Endometrium (tissue), 2 donors: ENCODE measurements around the gene PAMR1.

ENCODE experiments used
- FAIRE-seq: peaks from 2 replicates; lab custom pipeline; 2012; peaks lifted over from hg19 to GRCh38; lab: Jason Lieb, UNC
- donor health status: control.
- donor health status: control.

PAMR1 gene

GRCh38 chr11:35436581-35437250 is 88.7 kb downstream of the PAMR1 start:
- no peak for FAIRE-seq

- FAIRE-seq, result no peak
Measured at GRCh38 chr11:35433588-35433987, 91.8 kb downstream of the PAMR1 start.

GRCh38 chr11:35432464-35432863 is 93.0 kb downstream of the PAMR1 start:
- FAIRE-seq, result no peak

GRCh38 chr11:35427071-35427470 is 98.3 kb downstream of the PAMR1 start:
- no peak for FAIRE-seq

- FAIRE-seq, result no peak
Measured at GRCh38 chr11:35426351-35426750, 99.1 kb downstream of the PAMR1 start.

GRCh38 chr11:35425603-35426212 is 99.7 kb downstream of the PAMR1 start:
- FAIRE-seq, result no peak

GRCh38 chr11:35424157-35424940 is 101.1 kb downstream of the PAMR1 start:
- no peak for FAIRE-seq

- FAIRE-seq, result no peak
Measured at GRCh38 chr11:35420371-35420770, 105.0 kb downstream of the PAMR1 start.

- FAIRE-seq, result no peak
Measured at GRCh38 chr11:35419830-35420333, 105.5 kb downstream of the PAMR1 start.

- FAIRE-seq, result no peak
Measured at GRCh38 chr11:35419184-35419829, 106.1 kb downstream of the PAMR1 start, which contains the start of gene SLC1A2. Gene SLC1A2 (minus strand): TSS chr11:35419558. CDS start chr11:35418966, 592 bp downstream.

GRCh38 chr11:35418282-35419183 is 106.9 kb downstream of the PAMR1 start:
- no peak for FAIRE-seq

GRCh38 chr11:35415487-35415886 is 109.9 kb downstream of the PAMR1 start:
- FAIRE-seq, result no peak

GRCh38 chr11:35414776-35415175 is 110.6 kb downstream of the PAMR1 start:
- no peak for FAIRE-seq

GRCh38 chr11:35414311-35414710 is 111.1 kb downstream of the PAMR1 start:
- no peak for FAIRE-seq

GRCh38 chr11:35413598-35413997 is 111.8 kb downstream of the PAMR1 start:
- no peak for FAIRE-seq

- FAIRE-seq, result no peak
Measured at GRCh38 chr11:35412285-35412684, 113.1 kb downstream of the PAMR1 start.

- no peak for FAIRE-seq
Measured at GRCh38 chr11:35407041-35407440, 118.4 kb downstream of the PAMR1 start.

GRCh38 chr11:35404388-35404775 is 121.0 kb downstream of the PAMR1 start:
- no peak for FAIRE-seq

GRCh38 chr11:35403765-35404387 is 121.5 kb downstream of the PAMR1 start:
- FAIRE-seq, result no peak

- no peak for FAIRE-seq
Measured at GRCh38 chr11:35402751-35403660, 122.4 kb downstream of the PAMR1 start.
